IPS DF 6.9 (cell line): ENCODE data around the gene YWHAG.

Experiments
- DNase-seq: peaks from one replicate; pipeline ENCODE4 v3.0.0-alpha.2; 2013; ENCODE audit warnings: low read depth, low spot score
- H3K27ac ChIP-seq: one replicate; pipeline ENCODE4 v1.5.1; 2013; ENCODE audit warnings: low read length, control low read depth
- H3K27me3 ChIP-seq: 2 replicates; pipeline ENCODE4 v1.6.1; 2013; ENCODE audit warnings: mild to moderate bottlenecking, low read length; ENCODE audit not compliant: control insufficient read depth, insufficient read depth
- H3K36me3 ChIP-seq: 2 replicates; pipeline ENCODE4 v1.6.1; 2013; ENCODE audit warnings: low read length; ENCODE audit not compliant: control insufficient read depth, insufficient read depth
- H3K4me1 ChIP-seq: 2 replicates; pipeline ENCODE4 v1.6.1; 2013; ENCODE audit warnings: low read length; ENCODE audit not compliant: control insufficient read depth, insufficient read depth
- H3K4me3 ChIP-seq: 2 replicates; pipeline ENCODE4 v1.5.1; 2013; ENCODE audit warnings: mild to moderate bottlenecking, low read length
- H3K9me3 ChIP-seq: 2 replicates; pipeline ENCODE4 v1.6.1; 2013; ENCODE audit warnings: low read length, inconsistent platforms; ENCODE audit not compliant: control insufficient read depth, insufficient read depth
- WGBS: extraction: QIAGEN DNeasy Blood & Tissue Kit; methylation state at CpG from one replicate; pipeline ENCODE4 v1.1.7; 2013; ENCODE audit warnings: mixed read lengths, missing lambda C conversion rate; ENCODE audit not compliant: insufficient read length, insufficient coverage; 5-methylcytosine and 5-hydroxymethylcytosine counted together

YWHAG gene

GRCh38 chr7:76349313-76349885, 9.4 kb downstream of the YWHAG start:
- peaks cover 22% of the 10 kb centered on the region; the same call in 1 of the 2 replicates for H3K36me3 ChIP-seq

GRCh38 chr7:76347710-76348109, 11.1 kb downstream of the YWHAG start:
- no peaks in the 10 kb centered on the region; the same call in 1 of the 2 replicates for H3K27me3 ChIP-seq
- H3K9me3 ChIP-seq: no peaks in the 10 kb centered on the region
- WGBS: no CpG with 5 or more reads among the region's 5 CpGs
- peaks cover 3% of the 10 kb centered on the region; the same call in 1 of the 2 replicates for H3K4me1 ChIP-seq
- DNase-seq: no peak
- H3K27ac ChIP-seq: no peak overlapping the region
- peaks cover 28% of the 10 kb centered on the region for H3K36me3 ChIP-seq
- H3K4me3 ChIP-seq: no peak overlapping the region

More at GRCh38 chr7:76349313-76349885, 9.4 kb downstream of the YWHAG start:
- Histone ChIP-seq H3K9me3 (no peaks in the 10 kb centered on the region), H3K4me1 (peaks cover 3% of the 10 kb centered on the region; the same call in 1 of the 2 replicates), H3K27me3 (no peaks in the 10 kb centered on the region), H3K27ac (no peak overlapping the region), H3K4me3 (no peak overlapping the region)
- no CpG with 5 or more reads among the region's 8 CpGs for WGBS
- no peak for DNase-seq

GRCh38 chr7:76346778-76347177, 12.0 kb downstream of the YWHAG start:
- no peaks in the 10 kb centered on the region; the same call in 1 of the 2 replicates for H3K27me3 ChIP-seq
- DNase-seq: no peak
- H3K4me3 ChIP-seq: no peak overlapping the region
- H3K36me3 ChIP-seq: peaks cover 28% of the 10 kb centered on the region
- peaks cover 1% of the 10 kb centered on the region; the same call in 1 of the 2 replicates for H3K4me1 ChIP-seq
- H3K9me3 ChIP-seq: no peaks in the 10 kb centered on the region
- no peak overlapping the region for H3K27ac ChIP-seq
- WGBS: no CpG with 5 or more reads among the region's 8 CpGs

GRCh38 chr7:76346097-76346496, 12.7 kb downstream of the YWHAG start:
- Histone ChIP-seq H3K27me3 (no peaks in the 10 kb centered on the region; the same call in 1 of the 2 replicates), H3K4me1 (no peaks in the 10 kb centered on the region), H3K36me3 (peaks cover 28% of the 10 kb centered on the region), H3K27ac (no peak overlapping the region), H3K9me3 (no peaks in the 10 kb centered on the region), H3K4me3 (no peak overlapping the region)
- WGBS: no CpG with 5 or more reads among the region's 6 CpGs
- DNase-seq: no peak

GRCh38 chr7:76343931-76344321, 14.9 kb downstream of the YWHAG start:
- no CpG with 5 or more reads among the region's 6 CpGs for WGBS
- H3K4me3 ChIP-seq: no peak overlapping the region
- peaks cover 26% of the 10 kb centered on the region for H3K36me3 ChIP-seq
- no peaks in the 10 kb centered on the region; the same call in 1 of the 2 replicates for H3K27me3 ChIP-seq
- no peak for DNase-seq
- no peaks in the 10 kb centered on the region for H3K9me3 ChIP-seq
- no peak overlapping the region for H3K27ac ChIP-seq
- H3K4me1 ChIP-seq: no peaks in the 10 kb centered on the region

- no CpG with 5 or more reads among the region's 6 CpGs for WGBS
- no peak overlapping the region for H3K4me3 ChIP-seq
- H3K27ac ChIP-seq: no peak overlapping the region
- no peaks in the 10 kb centered on the region; the same call in 1 of the 2 replicates for H3K27me3 ChIP-seq
- no peaks in the 10 kb centered on the region for H3K9me3 ChIP-seq
- H3K36me3 ChIP-seq: peaks cover 26% of the 10 kb centered on the region
- DNase-seq: no peak
- no peaks in the 10 kb centered on the region for H3K4me1 ChIP-seq
These were observed 15.4 kb downstream of the YWHAG start for GRCh38 chr7:76343294-76343930.

- H3K27me3 ChIP-seq: no peaks in the 10 kb centered on the region; the same call in 1 of the 2 replicates
- whole genome bisulfite sequencing: no CpG with 5 or more reads among the region's 5 CpGs
- H3K36me3 ChIP-seq: peaks cover 26% of the 10 kb centered on the region
- H3K4me1 ChIP-seq: no peaks in the 10 kb centered on the region
- no peak for DNase-seq
- H3K9me3 ChIP-seq: no peaks in the 10 kb centered on the region
- H3K4me3 ChIP-seq: no peak overlapping the region
- no peak overlapping the region for H3K27ac ChIP-seq
These were observed 16.6 kb downstream of the YWHAG start for GRCh38 chr7:76342222-76342621.

GRCh38 chr7:76340617-76341131, 18.1 kb downstream of the YWHAG start:
- no peaks in the 10 kb centered on the region for H3K4me1 ChIP-seq
- H3K27ac ChIP-seq: no peak overlapping the region
- H3K9me3 ChIP-seq: no peaks in the 10 kb centered on the region
- H3K36me3 ChIP-seq: peaks cover 14% of the 10 kb centered on the region
- H3K27me3 ChIP-seq: no peaks in the 10 kb centered on the region; the same call in 1 of the 2 replicates
- no peak overlapping the region for H3K4me3 ChIP-seq
- no CpG with 5 or more reads among the region's 3 CpGs for WGBS
- no peak for DNase-seq

- Histone ChIP-seq H3K4me3 (no peak overlapping the region), H3K9me3 (no peaks in the 10 kb centered on the region), H3K27ac (no peak overlapping the region), H3K27me3 (no peaks in the 10 kb centered on the region; the same call in 1 of the 2 replicates), H3K4me1 (no peaks in the 10 kb centered on the region), H3K36me3 (peaks cover 6% of the 10 kb centered on the region)
- no peak for DNase-seq
- no CpG with 5 or more reads among the region's 9 CpGs for WGBS
These were observed 20.3 kb downstream of the YWHAG start for GRCh38 chr7:76338298-76339084.

GRCh38 chr7:76337147-76337546, 21.6 kb downstream of the YWHAG start:
- no peak for DNase-seq
- Histone ChIP-seq H3K4me1 (no peaks in the 10 kb centered on the region), H3K27me3 (no peaks in the 10 kb centered on the region), H3K36me3 (peaks cover 2% of the 10 kb centered on the region; the same call in 1 of the 2 replicates), H3K27ac (no peak overlapping the region), H3K4me3 (no peak overlapping the region), H3K9me3 (no peaks in the 10 kb centered on the region)
- no CpG with 5 or more reads among the region's 6 CpGs for WGBS
